ENCODE data around the gene SLC44A5. TPM values are rescaled to one million over a fixed set of nuclear protein-coding genes. Genes with fewer than 3 reads are reported as not detected.

The SLC44A5 gene
- total and polyA plus RNA-seq, 7 donors: 0.01 to 7.5 (median 0.49) TPM

DNA sequence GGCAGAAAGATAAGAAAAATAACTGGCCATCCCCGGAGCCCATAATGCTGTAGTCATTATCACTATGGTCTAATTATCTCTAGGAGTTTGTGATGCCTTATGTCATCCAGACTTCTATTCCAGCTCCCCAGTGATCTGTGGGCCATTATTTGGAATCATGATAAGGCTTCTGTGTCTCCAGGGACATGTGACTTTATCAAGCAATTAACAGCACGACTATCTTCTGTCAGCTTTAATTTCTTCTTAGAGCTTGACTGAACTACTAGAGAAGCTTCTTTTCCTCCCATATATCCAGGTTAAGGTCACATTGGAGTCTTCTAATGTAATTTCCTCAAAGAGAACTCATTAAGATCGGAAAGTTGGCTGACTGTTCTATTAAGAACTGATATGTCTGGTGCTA lies 376.4 kb downstream of the SLC44A5 start:
- TF ChIP-seq, protein P1, sequence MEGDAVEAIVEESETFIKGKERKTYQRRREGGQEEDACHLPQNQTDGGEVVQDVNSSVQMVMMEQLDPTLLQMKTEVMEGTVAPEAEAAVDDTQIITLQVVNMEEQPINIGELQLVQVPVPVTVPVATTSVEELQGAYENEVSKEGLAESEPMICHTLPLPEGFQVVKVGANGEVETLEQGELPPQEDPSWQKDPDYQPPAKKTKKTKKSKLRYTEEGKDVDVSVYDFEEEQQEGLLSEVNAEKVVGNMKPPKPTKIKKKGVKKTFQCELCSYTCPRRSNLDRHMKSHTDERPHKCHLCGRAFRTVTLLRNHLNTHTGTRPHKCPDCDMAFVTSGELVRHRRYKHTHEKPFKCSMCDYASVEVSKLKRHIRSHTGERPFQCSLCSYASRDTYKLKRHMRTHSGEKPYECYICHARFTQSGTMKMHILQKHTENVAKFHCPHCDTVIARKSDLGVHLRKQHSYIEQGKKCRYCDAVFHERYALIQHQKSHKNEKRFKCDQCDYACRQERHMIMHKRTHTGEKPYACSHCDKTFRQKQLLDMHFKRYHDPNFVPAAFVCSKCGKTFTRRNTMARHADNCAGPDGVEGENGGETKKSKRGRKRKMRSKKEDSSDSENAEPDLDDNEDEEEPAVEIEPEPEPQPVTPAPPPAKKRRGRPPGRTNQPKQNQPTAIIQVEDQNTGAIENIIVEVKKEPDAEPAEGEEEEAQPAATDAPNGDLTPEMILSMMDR (IDR thresholded peaks at IDR 0.05): no peak
- no peak overlapping the region for H3K4me3 ChIP-seq
- WGBS, 3 donors: 59 to 69% (median 66%) methylated on average over 3 of the region's 3 CpGs
- DNase-seq (no peak), ATAC-seq (no peak)
- H3K36me3 ChIP-seq (ENCODE audit: insufficient read depth in 1 of 2, low read depth in 1 of 2): no peaks in the 10 kb centered on the region
- H3K27me3 ChIP-seq (ENCODE audit: insufficient read depth in 3 of 3, low read length in 2 of 3): no peaks in the 10 kb centered on the region
- intact Hi-C loops (cut with DNase I): loop anchor here in 1 of 2 donors (10.0 kb wide), 1 partner anchor 390 kb away; no protein-coding TSS in a partner anchor
- no peak overlapping the region for H3K27ac ChIP-seq
- H3K9me3 ChIP-seq: no peaks in the 10 kb centered on the region
- H3K4me1 ChIP-seq: no peaks in the 10 kb centered on the region

DNA sequence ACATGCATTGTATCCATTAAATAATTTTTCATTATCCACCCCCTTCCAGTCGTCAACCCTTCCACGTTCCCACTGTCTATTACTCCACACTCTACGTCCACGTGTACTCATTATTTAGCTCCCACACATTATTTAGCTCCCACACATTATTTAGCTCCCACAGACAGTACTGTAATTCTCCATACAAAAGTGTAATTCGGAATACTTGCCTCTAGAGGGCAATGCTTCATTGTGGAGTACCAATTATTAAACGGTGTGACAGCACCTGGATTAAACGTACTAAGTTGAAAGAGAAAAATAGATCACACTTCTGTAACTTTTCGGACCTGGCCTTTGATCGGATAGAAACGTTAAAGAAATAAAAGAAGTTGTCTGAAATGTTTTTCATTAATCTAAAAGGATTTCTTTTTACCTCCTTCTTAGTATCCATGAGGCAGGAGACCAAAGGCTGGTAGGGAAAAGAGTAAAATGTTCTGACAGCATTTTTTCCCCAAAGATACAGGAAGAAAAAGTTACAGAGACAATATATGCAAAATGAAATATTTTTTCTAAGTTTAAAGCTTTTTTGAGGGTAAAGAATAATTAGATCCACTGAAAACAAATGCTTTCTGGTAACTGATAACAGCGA lies 377.5 kb downstream of the SLC44A5 start:
- no peak overlapping the region for H3K4me3 ChIP-seq
- H3K36me3 ChIP-seq (ENCODE audit: insufficient read depth in 1 of 2, low read depth in 1 of 2): no peaks in the 10 kb centered on the region
- H3K4me1 ChIP-seq: no peaks in the 10 kb centered on the region
- H3K27me3 ChIP-seq (ENCODE audit: insufficient read depth in 3 of 3, low read length in 2 of 3): no peaks in the 10 kb centered on the region
- peak in 3 of 4 donors; percentile 68 to 86 (median 75) for ATAC-seq
- TF ChIP-seq, protein P1 (IDR thresholded peaks at IDR 0.05): peak; percentile 69
- intact Hi-C loops (cut with DNase I): loop anchor here (2.0 to 10.0 kb wide), 2 partner anchors 391 to 399 kb away; no protein-coding TSS in a partner anchor
- H3K27ac ChIP-seq: no peak overlapping the region
- WGBS, 3 donors: 12 to 14% (median 13%) methylated on average over 11 of the region's 11 CpGs
- H3K9me3 ChIP-seq: no peaks in the 10 kb centered on the region
- no peak for DNase-seq

DNA sequence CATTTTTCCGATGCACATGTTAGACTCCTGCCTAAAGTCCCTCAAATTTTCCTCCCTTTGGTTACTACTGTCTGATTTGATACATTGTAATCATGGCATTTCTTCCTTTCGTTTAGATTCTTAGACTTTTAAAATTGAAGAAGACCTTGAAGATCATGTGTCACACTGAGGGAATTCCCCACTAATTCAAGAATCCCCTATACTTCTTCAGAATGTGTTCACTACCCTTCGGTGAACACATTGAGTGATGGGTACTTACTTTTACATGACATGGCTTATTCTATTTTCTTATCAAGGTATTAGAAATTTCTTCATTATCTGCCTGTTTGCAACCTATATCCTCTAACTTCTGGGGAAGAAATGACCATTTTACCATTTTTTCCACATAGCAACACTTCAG lies 390.8 kb downstream of the SLC44A5 start:
- Histone ChIP-seq H3K4me1 (no peaks in the 10 kb centered on the region), H3K27me3 (ENCODE audit: insufficient read depth in 3 of 3, low read length in 2 of 3) (peaks cover 0 to 4% (median 0%) of the 10 kb centered on the region in 3 donors), H3K4me3 (no peak overlapping the region), H3K27ac (no peak overlapping the region), H3K36me3 (ENCODE audit: insufficient read depth in 1 of 2, low read depth in 1 of 2) (no peaks in the 10 kb centered on the region), H3K9me3 (no peaks in the 10 kb centered on the region)
- ATAC-seq (no peak), DNase-seq (no peak)
- TF ChIP-seq, protein P1 (IDR thresholded peaks at IDR 0.05): no peak
- intact Hi-C loops (cut with DNase I): no loop called here
- WGBS, 3 donors: 64 to 85% (median 83%) methylated on average over 3 of the region's 3 CpGs

DNA sequence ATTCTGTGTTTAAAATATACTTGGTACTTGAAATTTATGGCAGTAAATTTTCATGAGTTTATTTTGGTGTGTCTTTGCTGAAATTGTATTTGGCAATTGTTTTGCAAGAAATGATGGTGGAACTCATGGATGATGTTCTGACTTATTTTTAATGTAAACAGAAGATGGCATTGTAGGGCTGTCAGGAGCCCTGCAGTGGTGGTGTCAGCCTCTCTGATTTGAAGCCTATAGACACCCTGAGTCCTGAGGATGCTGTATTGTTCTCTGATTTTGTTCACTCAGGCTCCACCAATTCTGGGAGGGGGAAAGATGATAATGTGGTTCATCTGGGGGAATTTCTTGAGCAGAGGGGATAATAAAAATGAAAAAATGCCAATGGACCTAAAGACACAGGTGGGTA lies 396.9 kb downstream of the SLC44A5 start:
- H3K4me3 ChIP-seq: no peak overlapping the region
- H3K9me3 ChIP-seq: no peaks in the 10 kb centered on the region
- intact Hi-C loops (cut with DNase I): no loop called here
- DNase-seq (no peak), ATAC-seq (no peak)
- TF ChIP-seq, protein P1 (IDR thresholded peaks at IDR 0.05): no peak
- H3K36me3 ChIP-seq (ENCODE audit: insufficient read depth in 1 of 2, low read depth in 1 of 2): peaks cover 0 to 8% of the 10 kb centered on the region in 2 donors
- no peaks in the 10 kb centered on the region for H3K27me3 ChIP-seq (ENCODE audit: insufficient read depth in 3 of 3, low read length in 2 of 3)
- no peaks in the 10 kb centered on the region for H3K4me1 ChIP-seq
- no peak overlapping the region for H3K27ac ChIP-seq

DNA sequence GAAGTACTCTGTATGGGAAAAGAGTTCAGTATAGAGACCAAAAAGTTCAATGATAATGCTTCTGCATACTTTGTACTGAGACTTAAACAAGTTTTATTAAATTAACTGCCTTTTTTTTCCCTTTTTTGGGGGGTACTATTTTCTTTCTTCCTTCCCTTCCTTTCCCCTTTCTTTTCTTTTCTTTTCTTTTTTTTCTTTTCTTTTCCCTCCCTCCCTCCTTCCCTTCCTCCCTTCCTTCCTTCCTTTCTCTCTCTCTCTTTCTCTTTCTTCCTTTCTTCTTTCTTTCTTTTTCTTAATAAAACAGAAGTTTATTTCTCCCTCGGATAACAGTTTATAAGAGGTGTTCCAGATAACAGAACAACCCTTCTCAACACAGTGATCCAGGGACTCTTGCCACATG lies 399.3 kb downstream of the SLC44A5 start:
- ATAC-seq: no peak
- peaks cover 0 to 8% of the 10 kb centered on the region in 2 donors for H3K36me3 ChIP-seq (ENCODE audit: insufficient read depth in 1 of 2, low read depth in 1 of 2)

More for the DNA sequence above, 399.3 kb downstream of the SLC44A5 start:
- Histone ChIP-seq H3K27ac (no peak overlapping the region), H3K27me3 (ENCODE audit: insufficient read depth in 3 of 3, low read length in 2 of 3) (no peaks in the 10 kb centered on the region), H3K4me1 (no peaks in the 10 kb centered on the region), H3K4me3 (no peak overlapping the region), H3K9me3 (no peaks in the 10 kb centered on the region)
- TF ChIP-seq, protein P1 (IDR thresholded peaks at IDR 0.05): no peak
- no peak for DNase-seq
- intact Hi-C loops (cut with DNase I): no loop called here
- WGBS, 3 donors: 68 to 79% (median 78%) methylated on average over 1 of the region's 1 CpG
